Liver (tissue), 3 donors: ENCODE results near the gene SMAD1.

Experiments used
- CTCF ChIP-seq: fragments of 150-350 bp; IDR thresholded peaks from 2 replicates; pipeline ENCODE4 v1.5.1; 2017; ENCODE audit warnings: improper control_type of control experiment, low read depth, low read length; ENCODE audit not compliant: missing input control
- GABPA ChIP-seq, 2 donors: IDR thresholded peaks in 1 of 2; conservative IDR thresholded peaks in 1 of 2; 2 replicates each; pipeline ENCODE4 v1.6.1; 2016; ENCODE audit warnings: antibody characterized with exemption in 2 of 2, mild to moderate bottlenecking in 1 of 2, moderate library complexity in 1 of 2
- RAD21 ChIP-seq, 2 donors: IDR thresholded peaks; 2 replicates each; pipeline ENCODE4 v1.6.1; 2016; ENCODE audit warnings: antibody characterized with exemption in 2 of 2, mild to moderate bottlenecking in 2 of 2
- RXRA ChIP-seq, 2 donors: IDR thresholded peaks; 2 replicates each; pipeline ENCODE4 v1.6.1; 2017 to 2018; ENCODE audit warnings: antibody characterized with exemption in 2 of 2, mild to moderate bottlenecking in 1 of 2
- donor health status: healthy.
- donor health status: healthy.

GRCh38 chr4:145530662-145531061 is 49.0 kb downstream of the SMAD1 start:
- no peak for TF ChIP-seq GABPA (IDR thresholded peaks at IDR 0.05 in 1 of 2, conservative IDR thresholded peaks at IDR 0.05 in 1 of 2)
- TF ChIP-seq CTCF: no peak
- no peak for TF ChIP-seq RAD21 (IDR thresholded peaks at IDR 0.05)
- TF ChIP-seq RXRA (IDR thresholded peaks at IDR 0.05): no peak
